RPMI7951 (cell line): ENCODE data around the gene USP26. TPM values are rescaled to one million over a fixed set of nuclear protein-coding genes. Genes with fewer than 3 reads are reported as not detected.
"Not testable (repeated sequence)": the region's sequence is repeated elsewhere in the genome, so short reads cannot be mapped to it uniquely, and the experiment has no call there.

Experiments used
- DNase-seq: peaks from one replicate; pipeline ENCODE4 v3.0.0-alpha.2; 2012; ENCODE audit warnings: low read depth
- total RNA-seq: library from RNA; depleted of rRNA; stranded (reverse); fragments of >200 nt; shearing (Covaris generic); gene quantifications from 2 replicates; pipeline ENCODE4 v1.2.3, GENCODE V29; 2014; rRNA removed

Gene USP26
- not detected in 2 replicates for total RNA-seq

- no peak for DNase-seq
Observed at GRCh38 chrX:133097031-133097430, at the start of gene USP26. USP26 (minus strand) TSS chrX:133097109; CDS start chrX:133028220, 68,889 bp downstream.

GRCh38 chrX:133134282-133134681 is 37.4 kb upstream of the USP26 start:
- DNase-seq = no peak

- DNase-seq = no peak
Observed at GRCh38 chrX:133120406-133120805, 23.5 kb upstream of the USP26 start.

- DNase-seq = no peak
Observed at GRCh38 chrX:133094098-133094731, 2.7 kb downstream of the USP26 start.

- no peak for DNase-seq
Observed at GRCh38 chrX:133090236-133090809, 6.6 kb downstream of the USP26 start.

- DNase-seq = no peak
Observed at GRCh38 chrX:133089411-133089810, 7.5 kb downstream of the USP26 start.

- DNase-seq = no peak
Observed at GRCh38 chrX:133085785-133086184, 11.1 kb downstream of the USP26 start.

GRCh38 chrX:133085056-133085455 is 11.9 kb downstream of the USP26 start:
- DNase-seq = not testable (repeated sequence)

- DNase-seq = no peak
Observed at GRCh38 chrX:133083899-133084298, 13.0 kb downstream of the USP26 start.

- no peak for DNase-seq
Observed at GRCh38 chrX:133081990-133082389, 14.9 kb downstream of the USP26 start.

GRCh38 chrX:133077856-133078255 is 19.1 kb downstream of the USP26 start:
- DNase-seq = not testable (repeated sequence)

GRCh38 chrX:133072566-133072965 is 24.3 kb downstream of the USP26 start:
- DNase-seq = no peak

GRCh38 chrX:133068461-133068860 is 28.4 kb downstream of the USP26 start:
- no peak for DNase-seq

GRCh38 chrX:133056341-133056740 is 40.6 kb downstream of the USP26 start:
- DNase-seq = no peak

GRCh38 chrX:133054761-133055405 is 42.0 kb downstream of the USP26 start:
- DNase-seq = no peak

GRCh38 chrX:133053861-133054598 is 42.9 kb downstream of the USP26 start:
- DNase-seq = no peak

GRCh38 chrX:133048751-133049150 is 48.2 kb downstream of the USP26 start:
- no peak for DNase-seq

- DNase-seq = no peak
Observed at GRCh38 chrX:133046601-133047000, 50.3 kb downstream of the USP26 start.

- DNase-seq = no peak
Observed at GRCh38 chrX:133045986-133046385, 50.9 kb downstream of the USP26 start.

GRCh38 chrX:133044145-133044786 is 52.6 kb downstream of the USP26 start:
- DNase-seq = not testable (repeated sequence)

- DNase-seq = no peak
Observed at GRCh38 chrX:133042260-133042659, 54.6 kb downstream of the USP26 start.

GRCh38 chrX:133033010-133033409 is 63.9 kb downstream of the USP26 start:
- DNase-seq = no peak
